Activated T-cell treated with anti-CD3 and anti-CD28 coated beads, Interleukin-2, amount 50 U/mL, for 1 hour (primary cell): ENCODE measurements around the gene CSAD.

Experiments
- DNase-seq: peaks from one replicate; pipeline ENCODE4 v3.0.0-alpha.2; 2020

CSAD gene

DNA sequence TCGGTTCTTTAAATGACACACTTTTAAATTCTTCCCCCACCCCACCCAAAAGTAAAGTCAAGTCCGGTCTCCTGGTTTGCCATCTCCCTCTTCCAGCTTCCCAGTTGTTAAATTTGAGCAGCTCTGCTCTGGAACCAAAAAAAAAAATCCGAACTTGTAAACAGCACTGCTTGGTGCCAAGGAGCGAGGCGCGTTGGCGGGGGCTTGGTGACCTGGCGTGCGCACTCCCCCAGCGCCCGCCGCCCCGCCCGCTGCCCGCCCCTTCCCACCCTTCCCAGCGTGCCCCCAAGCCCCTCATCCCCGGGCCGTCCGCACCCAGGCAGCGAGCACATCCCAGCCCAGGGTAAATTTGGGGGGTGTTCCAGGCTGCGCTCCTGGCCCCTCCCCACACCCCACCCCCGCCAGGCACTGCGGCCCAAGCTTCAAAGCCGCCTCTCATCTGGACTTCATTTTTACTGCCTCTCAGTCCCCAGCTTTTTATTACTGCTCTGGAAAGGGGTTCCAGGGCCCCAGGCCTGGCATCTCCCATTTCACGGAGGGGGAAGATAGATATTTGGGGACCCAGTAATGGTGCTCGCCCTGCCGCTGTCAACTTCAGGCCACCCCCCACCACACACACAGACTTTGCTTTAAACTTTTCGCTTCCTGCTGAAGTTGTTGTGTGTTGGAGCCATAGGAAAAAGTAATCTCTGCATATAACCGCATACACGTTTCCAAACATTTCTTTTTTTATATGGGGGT is 38.0 kb upstream of the CSAD start:
- DNase-seq = no peak

DNA sequence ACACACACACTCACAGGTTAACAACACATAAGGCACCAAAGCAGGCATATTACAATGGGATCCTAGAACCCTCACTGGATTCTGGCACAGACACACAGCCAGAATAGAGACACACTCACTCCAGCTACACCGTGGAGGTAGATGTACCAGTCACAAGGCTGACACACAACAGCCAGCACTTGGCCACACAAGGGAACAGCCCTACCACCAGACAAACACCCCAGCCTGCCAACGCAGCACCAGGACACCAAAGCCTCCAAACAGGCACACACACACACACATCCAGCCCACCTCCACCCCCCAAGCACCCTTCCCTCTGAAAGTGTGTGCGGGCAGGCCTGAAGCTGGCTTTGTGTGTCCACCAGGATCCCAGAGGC is 37.2 kb upstream of the CSAD start:
- DNase-seq = no peak

DNA sequence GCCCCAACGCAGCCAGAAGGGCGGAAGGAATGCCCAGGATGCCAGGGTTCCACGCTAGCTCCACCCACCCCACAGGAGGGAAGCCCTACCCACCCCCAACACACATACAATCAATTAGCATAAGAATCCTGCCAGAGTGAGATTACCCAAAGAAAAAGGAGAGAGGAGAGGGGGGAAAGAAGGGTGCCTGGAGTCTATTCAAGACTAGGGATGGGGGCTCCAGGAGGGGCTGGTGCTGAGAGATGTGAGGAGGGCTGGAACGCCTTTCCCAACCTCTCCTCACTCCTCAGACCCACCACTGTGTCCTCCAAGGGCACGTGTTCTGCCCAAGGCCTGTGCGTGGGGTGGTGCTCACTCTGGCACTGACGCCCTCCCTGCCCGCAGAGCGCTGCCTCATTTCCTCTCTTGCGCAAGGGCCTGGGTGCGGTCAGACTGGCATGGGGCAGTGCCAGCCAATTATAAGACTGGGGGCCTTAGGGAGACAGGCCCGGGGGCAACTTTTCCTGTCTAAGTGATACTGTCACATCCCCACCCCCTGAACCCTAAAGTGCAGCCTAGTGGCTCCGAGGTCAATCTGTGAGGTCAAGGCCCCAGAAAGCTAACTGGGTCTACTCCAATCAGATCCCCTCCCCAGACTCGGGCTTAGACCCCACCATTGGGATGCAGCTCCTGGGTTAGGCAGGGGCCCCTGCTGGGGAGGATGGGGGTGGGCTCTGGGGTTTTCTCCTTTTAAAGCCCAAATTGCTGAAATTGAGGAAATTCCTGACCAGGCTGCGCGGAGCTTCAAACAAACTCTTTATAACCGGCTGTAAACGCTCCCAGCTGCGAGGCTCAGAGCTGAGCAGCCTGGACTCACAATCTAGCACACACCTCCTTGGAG is 36.6 kb upstream of the CSAD start:
- DNase-seq = peak; percentile 57

DNA sequence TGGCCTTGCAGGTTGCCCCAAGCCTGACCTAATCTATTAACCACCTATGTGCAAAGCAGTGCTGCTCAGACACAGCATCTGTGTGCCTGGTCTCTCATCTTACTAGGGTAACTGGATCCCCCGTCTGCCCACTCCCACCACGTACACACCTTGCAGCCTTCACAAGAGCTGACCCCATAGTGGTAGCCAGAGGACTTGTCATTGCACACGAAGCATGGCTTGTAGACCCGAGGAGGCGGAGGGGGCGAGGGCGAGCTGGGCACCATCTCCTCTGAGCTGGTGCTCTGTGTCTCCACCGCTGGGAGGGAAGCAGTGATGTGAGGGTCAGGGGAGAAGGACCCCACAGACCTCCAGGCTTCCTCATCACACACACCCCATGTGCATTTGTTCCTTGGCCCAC is 34.8 kb upstream of the CSAD start:
- DNase-seq = no peak

DNA sequence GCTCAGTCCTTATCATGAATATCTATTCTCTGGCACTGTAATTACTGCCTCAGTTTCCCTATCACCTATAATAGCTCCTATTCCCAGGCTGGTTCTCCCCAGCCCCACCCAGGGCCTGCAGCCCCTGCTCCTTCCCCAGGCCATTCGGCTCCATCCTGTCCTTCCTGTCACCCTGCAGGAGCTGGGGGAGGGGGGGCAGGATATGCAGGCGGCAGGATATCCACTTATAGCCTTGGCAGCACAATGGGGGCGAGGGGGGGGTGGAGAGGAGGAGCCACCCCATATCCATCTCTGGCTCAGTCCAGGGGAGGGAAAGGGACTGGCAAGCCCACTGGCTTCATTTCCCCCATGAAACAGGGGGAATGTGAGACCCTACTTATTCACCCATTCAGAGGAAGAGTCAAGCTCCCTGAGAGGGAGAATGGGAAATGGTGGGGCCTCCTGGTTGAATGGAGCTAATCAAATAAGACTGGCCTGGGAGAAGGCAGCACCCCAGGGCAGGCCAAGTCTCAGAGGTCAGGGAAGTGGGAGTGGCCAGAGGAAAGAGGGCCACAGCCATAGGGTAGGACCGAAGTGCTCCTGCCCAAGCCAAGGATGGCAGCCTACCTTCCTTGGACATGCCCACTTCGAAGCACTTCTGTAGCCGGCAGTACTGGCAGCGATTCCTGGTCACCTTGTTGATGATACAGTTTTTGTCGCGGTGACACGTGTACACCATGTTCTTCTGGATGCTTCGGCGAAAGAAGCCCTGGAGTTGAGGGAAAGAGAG is 34.1 kb upstream of the CSAD start:
- DNase-seq = no peak

DNA sequence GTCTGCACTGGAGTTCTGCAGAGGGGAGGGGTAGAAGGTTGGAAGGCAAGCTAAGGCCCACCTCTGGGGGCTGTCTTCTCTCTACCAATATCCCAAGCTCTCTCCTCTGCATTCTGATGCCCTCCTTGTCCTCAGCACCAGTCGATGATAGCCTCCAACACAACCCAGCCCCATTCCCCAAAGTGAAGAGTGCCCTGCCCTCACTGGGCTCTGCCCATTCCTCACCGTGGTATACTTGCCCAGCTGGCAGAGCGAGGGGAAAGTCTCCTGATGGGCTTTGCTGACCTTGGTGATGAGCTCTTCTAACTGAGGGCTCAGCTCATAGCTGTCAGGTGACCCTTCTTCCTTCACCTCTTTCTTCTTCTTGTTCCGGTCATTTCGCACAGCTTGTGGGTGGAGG is 33.5 kb upstream of the CSAD start:
- DNase-seq = no peak

DNA sequence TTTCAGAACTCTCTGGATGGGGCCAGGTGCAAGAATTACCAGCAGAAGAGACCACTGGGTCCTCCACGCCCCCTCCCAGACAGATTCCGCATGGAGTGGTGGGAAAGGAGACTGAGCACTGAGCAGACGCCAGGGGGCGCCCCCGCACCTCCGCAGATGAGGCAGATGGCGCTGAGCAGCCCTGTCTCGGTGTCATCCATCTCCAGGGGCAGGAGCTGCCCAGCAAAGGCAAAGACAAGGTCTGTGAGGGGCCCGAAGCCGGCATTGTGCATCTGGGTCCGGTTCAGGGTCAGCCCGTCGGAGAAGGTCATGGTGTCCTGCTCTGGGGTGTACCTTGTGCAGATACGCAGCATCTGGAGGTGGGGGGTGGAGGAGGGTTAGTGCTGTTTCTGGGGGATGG is 32.6 kb upstream of the CSAD start:
- DNase-seq = peak; percentile 86

DNA sequence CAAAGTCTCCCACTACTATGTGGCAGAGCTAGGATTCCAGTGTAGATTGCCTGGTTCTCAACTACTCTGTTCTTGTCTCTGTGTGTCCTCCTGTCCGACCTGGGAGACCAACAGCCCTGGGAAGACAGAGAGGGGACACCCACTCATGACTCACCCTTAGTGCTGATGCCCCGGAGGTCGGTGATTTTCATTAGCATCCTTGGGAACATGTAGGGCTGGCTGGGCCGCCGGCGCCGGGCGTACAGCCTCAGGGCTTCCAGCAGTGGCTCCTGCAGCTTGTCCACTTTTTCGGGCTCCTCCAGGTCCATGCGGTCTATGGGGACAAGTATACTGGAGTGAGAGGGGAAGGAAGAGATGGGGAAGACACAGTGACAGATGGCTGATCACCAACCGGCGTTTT is 32.2 kb upstream of the CSAD start:
- DNase-seq = no peak

DNA sequence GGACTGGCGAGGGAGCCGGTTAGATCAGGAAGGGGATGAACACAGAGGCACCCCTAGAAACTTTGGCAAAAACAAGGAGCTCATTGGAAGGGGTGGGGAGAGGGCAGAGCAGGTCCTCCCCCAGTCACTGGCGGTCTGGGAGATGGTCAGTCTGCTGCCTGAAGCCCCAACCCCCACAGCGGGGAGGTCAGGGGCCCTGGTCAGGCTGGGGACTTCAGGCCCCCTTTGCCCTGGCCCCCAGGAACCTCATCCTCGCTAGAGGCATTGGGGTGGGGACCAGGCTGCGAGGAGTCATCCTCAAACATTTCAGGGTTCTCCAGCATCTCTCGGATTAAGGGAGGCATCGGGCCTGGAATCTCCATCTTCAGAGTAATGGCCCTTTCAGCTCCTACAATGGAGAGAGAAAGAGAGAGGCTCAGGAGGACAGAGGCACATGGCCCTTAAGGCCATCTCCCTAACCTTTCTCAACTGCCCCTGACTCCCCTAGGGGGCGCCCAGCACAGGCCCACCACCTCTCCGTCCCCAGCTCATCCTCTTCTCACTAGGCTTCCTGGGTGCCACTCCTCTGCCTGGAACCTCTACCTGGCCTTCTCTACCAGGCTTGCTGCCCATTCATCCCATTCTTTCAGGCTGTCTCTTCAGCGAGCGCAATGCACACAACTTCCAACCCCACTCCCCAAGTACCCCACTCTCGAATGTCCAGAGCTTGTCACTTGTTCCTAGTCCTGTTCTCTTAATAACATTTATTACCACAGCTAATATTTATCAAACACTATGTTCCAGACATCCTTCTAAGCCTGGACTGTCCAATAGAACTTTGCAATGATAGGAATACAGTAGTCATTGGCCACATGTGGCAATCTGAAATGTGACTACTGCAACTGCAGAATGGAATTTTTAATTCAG is 31.0 kb upstream of the CSAD start:
- DNase-seq = no peak

DNA sequence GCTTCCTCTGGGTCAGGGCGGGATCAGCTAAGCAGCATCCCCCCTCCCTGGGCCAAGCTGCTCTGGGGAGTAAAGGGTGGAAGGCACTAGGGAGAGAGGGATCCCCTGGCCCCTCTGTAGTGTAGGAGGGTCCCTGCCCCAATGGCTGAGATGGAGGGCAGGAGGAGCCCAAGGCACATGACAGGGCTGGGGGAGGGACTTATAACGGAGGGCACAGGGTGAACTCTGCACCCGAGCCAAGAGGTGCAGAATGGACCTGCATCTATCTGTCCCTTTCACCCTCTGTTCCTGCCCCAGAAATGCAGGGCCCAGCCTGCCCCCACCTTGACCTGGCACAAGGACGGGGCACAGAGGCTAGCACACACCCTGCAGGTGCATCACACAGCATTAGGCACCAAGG is 30.1 kb upstream of the CSAD start:
- no peak for DNase-seq

DNA sequence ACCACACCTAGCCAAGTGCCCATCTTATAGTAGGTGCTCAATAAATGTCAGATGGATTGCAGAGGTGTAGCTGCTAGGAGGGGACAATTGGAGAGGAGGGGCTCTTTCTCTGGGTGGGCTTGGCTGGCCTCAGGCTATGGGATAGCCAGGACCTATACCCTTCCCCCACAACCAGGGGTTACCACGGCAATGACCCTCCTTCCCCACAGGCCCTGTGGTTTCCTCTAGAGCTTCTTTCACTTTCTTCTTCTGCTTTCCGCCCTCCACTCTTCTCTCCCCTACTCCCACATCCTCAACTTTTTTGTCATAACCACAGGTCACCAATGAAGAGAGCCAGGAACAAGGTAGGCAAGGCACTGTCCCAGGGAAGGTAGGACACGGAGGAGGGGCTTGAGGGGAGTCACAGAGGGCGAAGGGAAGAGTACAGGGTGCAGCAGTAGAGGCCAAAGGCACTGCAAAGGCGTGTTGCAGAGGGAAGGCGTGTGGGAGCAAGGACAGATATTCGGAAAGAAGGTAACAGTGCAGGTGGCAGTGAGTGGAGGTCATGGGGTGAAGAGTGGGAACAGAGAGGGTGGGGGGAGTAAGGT is 28.2 kb upstream of the CSAD start:
- no peak for DNase-seq

DNA sequence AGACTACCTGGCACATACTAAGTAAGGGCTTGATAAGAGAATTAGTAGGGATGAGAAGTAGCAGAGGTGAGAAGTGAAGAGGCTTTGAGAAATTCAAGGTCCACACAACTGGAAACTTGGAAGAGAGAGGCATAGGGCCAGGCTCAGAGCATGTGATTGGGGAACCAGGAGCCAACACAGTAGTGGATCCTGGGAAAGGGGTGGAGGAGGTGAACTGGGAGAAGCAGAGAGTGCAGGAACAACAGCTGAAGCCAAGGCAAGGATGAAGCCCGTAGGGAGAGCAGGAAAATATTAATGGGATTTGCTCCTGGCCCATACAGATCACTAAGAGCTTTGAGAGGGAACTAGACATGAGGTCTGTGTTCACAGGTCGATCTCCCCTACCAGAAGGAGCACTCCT is 27.7 kb upstream of the CSAD start:
- no peak for DNase-seq

DNA sequence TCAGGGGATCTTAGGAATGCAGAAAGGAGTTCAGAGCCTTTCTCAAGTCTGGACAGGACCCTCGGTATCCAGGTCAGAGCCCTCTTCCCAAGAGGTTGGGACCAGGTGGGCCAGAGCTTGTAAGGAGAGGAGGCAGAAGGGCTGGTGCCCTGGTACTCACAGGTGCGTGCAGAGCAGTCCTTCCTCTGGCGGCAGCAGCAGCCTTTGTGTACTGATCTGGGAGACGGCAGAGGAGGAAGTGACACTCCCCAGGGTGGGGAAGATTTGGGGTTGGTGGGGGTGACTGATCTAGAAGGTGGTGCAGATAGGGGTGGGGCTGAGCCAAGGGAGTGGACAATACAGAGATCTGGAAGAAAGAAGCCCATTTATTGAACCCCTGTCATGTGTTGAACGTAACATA is 26.3 kb upstream of the CSAD start, which contains the start of gene ITGB7:
Gene ITGB7 (minus strand): TSS at position 210 of the 400 bp plus-strand sequence. CDS start 6,808 bp downstream, outside the sequence.
- peak; percentile 71 for DNase-seq

DNA sequence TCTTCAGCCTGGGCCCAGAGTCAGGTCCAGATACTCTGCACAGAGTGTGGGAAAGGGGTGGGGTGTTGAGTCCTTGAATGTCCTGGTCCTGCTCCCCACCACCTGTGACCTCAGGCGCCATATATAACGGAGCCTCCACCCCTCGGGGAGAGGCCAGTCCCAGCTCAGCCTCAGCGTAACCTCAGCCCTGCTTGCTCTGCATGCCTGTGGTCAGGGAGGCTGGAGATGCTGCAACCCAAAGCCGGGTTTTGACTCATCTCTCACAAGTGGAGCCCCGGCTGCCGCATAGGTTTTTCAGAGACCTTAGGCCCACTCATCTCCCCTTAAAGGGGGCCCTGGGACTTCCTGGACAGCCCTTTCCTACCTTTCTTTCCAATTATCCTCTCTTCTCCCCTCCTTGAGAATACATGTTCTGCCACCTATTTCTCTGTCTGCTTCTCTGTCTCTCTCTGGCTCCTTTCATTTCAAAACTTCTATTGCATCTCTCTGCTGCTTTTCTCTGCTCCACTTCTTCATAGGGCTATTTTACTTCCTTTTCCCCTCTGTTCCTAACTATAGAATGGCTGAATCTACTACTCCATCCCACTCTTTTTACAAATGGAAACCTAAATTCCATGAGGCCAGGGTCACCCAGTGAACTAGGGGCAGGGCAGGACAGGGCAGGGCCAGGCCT is 25.2 kb upstream of the CSAD start:
- peak; percentile 61 for DNase-seq

DNA sequence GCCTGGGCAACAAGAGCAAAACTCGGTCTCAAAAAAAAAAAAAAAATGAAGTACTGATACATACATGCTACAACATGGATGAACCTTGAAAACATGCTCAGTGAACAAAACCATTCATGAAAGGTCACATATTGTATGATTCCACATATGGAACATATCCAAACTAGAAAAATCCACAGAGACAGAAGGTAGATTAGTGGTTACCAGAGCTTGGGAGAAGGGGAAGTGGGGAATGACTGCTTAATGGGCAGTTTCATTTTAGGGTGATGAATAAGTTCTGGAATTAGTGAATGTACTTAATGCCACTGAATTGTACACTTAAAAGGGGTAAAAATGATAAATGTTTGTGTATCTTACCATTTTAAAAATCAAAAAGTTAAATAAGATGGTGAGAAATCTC is 23.6 kb upstream of the CSAD start:
- no peak for DNase-seq

DNA sequence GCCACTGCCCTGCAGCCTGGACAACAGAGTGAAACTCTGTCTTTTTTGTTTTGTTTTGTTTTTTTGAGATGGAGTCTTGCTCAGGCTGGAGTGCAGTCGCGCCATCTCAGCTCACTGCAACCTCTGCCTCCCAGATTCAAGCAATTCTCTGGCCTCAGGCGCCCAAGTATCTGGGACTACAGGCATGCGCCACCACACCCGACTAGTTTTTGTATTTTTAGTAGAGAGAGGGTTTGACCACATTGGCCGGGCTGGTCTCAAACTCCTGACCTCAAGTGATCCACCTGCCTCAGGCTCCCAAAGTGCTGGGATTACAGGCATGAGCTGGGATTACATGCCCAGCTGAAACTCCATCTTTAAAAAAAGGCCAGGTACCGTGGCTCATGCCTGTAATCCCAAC is 21.6 kb upstream of the CSAD start:
- DNase-seq = peak; percentile 11

DNA sequence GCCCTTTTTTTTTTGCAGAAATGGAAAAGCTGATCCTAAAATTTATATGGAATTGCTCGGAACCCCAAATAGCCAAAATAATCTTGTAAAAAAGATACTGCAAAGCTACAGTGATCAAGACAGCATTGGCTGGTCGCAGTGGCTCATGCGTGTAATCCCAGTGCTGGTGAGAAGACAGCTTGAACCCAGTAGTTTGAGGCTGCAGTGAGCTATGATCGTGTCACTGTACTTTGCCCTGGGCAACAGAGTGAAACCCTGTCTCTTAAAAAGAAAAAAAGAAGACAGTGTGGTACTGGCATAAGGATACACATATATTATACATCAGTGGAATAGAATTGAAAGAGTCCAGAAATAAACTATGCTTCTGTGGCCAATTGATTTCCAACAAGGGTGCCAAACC is 20.9 kb upstream of the CSAD start:
- peak; percentile 7 for DNase-seq

DNA sequence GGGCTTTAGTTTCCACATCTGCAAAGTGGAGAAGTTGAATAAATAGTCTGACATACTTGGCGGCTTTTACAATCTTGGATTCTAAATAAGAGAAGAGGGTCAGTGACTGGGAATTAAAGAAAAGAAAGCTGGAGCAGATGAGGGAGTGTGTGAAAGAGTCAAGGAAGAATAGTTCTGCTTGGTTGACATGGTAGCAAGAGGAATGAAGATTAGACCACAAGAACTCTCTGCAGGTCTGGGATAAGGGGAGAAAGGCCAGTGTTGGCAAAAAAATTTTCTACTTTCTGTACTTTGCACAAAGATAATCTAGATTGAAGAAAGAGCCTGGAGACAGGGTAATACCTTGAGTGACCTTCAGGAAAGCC is 20.4 kb upstream of the CSAD start:
- DNase-seq = no peak

DNA sequence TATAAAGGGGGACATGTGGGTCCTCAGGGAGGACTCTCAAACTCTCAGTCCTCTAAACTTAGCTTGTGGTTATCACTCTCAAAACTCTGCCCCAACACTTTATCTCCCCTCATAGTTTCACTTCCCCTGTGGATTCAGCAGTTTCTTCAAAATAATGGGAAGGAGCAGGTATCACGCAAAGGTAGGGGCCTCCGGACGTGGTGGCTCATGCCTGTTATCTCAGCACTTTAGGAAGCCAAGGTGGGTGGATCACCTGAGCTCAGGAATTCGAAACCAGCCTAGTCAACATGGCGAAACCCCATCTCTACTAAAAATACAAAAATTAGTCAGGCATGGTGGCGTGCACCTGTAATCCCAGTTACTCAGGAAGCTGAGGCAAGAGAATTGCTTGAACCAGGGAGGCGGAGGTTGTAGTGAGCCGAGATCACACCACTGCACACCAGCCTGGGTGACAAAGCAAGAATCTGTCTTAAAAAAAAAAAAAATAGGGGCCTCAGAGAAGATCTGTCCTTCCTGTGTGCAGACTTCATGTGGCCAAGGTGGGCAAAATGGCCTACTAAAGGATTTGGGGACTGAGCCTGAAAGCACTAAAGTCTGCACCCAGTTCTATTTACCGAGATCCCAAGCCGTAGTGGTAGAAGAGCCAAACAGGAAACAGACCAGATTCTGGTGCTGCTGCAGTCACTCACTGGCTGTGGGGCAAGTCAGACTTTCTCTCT is 19.9 kb upstream of the CSAD start:
- DNase-seq = peak; percentile 30

DNA sequence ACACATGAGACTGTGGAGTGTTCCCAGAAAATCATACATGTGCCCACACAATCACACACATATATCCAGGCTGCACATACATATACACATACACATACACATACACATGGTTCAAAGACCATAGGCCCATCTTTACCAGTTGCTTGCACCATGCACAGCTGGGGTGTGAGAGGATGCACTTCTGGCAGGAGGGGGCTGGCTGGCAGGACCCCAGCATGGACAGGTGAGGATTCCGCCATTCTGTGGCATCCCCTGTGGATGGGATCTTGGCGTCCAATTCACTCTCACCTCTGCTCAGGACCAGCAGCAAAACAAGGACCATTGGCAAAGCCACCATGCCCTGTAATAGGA is 19.4 kb upstream of the CSAD start:
- peak; percentile 11 for DNase-seq

DNA sequence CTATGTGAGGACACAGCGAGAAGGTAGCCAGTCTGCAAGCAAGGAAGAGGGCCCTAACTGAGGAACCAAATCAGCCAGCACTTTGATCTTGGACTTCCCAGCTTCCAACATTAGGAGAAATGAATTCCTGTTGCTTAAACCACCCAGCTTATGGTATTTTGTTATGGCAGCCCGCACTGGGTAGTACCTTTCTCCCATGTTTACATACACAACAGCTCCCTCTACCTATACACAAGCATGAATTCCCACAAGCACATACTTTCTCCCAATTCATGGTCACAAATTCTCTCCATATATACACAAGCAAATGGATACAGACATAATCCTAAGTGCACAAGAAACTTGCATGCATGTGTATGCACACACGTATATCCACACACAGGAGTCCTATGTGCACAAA is 19.0 kb upstream of the CSAD start:
- DNase-seq = no peak
